ENCODE measurements around the gene GOPC.

Gene GOPC

GRCh38 chr6:117547688-117548621, 54.4 kb downstream of the GOPC start:
- TF ChIP-seq CTCF (IDR thresholded peaks at IDR 0.05; ENCODE audit: low read depth, low read length, poor library complexity, severe bottlenecking) (no peak), EZH2phosphoT487 (IDR thresholded peaks at IDR 0.05; ENCODE audit: borderline replicate concordance, low read length) (no peak)
- no peaks in the 10 kb centered on the region for H3K4me1 ChIP-seq (ENCODE audit: control insufficient read depth, low read length)
- H3K4me3 ChIP-seq (ENCODE audit: low read length): no peak overlapping the region
- H3F3A ChIP-seq (ENCODE audit: control insufficient read depth, insufficient read depth): no peaks in the 10 kb centered on the region
- no peaks in the 10 kb centered on the region for H4K20me1 ChIP-seq (ENCODE audit: control insufficient read depth, insufficient read depth, low read depth, low read length)
- H3K36me3 ChIP-seq (ENCODE audit: control insufficient read depth, low read length): no peaks in the 10 kb centered on the region
- no peak overlapping the region for H3K4me2 ChIP-seq (ENCODE audit: low read length)
- H3K27me3 ChIP-seq (ENCODE audit: control insufficient read depth, low read length): peaks cover 8% of the 10 kb centered on the region
- H3K9me3 ChIP-seq (ENCODE audit: control insufficient read depth, insufficient read depth, low read length): no peaks in the 10 kb centered on the region
- H3K27ac ChIP-seq (ENCODE audit: low read depth, low read length): no peak overlapping the region
- H3K9me2 ChIP-seq (replicated peaks; ENCODE audit: control insufficient read depth, low read length): no peaks in the 10 kb centered on the region
- H3K79me2 ChIP-seq (ENCODE audit: control insufficient read depth, low read length): no peaks in the 10 kb centered on the region

GRCh38 chr6:117546674-117547073, 55.6 kb downstream of the GOPC start:
- Histone ChIP-seq H3K4me1 (ENCODE audit: control insufficient read depth, low read length) (no peaks in the 10 kb centered on the region), H3K4me3 (ENCODE audit: low read length) (no peak overlapping the region), H3K4me2 (ENCODE audit: low read length) (no peak overlapping the region), H3K9me3 (ENCODE audit: control insufficient read depth, insufficient read depth, low read length) (no peaks in the 10 kb centered on the region), H3K79me2 (ENCODE audit: control insufficient read depth, low read length) (no peaks in the 10 kb centered on the region), H3K9me2 (replicated peaks; ENCODE audit: control insufficient read depth, low read length) (no peaks in the 10 kb centered on the region), H4K20me1 (ENCODE audit: control insufficient read depth, insufficient read depth, low read depth, low read length) (no peaks in the 10 kb centered on the region), H3K27ac (ENCODE audit: low read depth, low read length) (no peak overlapping the region), H3K27me3 (ENCODE audit: control insufficient read depth, low read length) (peaks cover 4% of the 10 kb centered on the region; the same call in 1 of the 2 replicates), H3K36me3 (ENCODE audit: control insufficient read depth, low read length) (no peaks in the 10 kb centered on the region), H3F3A (ENCODE audit: control insufficient read depth, insufficient read depth) (no peaks in the 10 kb centered on the region)
- TF ChIP-seq CTCF (IDR thresholded peaks at IDR 0.05; ENCODE audit: low read depth, low read length, poor library complexity, severe bottlenecking) (no peak), EZH2phosphoT487 (IDR thresholded peaks at IDR 0.05; ENCODE audit: borderline replicate concordance, low read length) (no peak)

GRCh38 chr6:117545161-117545595, 57.1 kb downstream of the GOPC start:
- Histone ChIP-seq H3K9me2 (replicated peaks; ENCODE audit: control insufficient read depth, low read length) (no peaks in the 10 kb centered on the region), H3K36me3 (ENCODE audit: control insufficient read depth, low read length) (no peaks in the 10 kb centered on the region), H3K27me3 (ENCODE audit: control insufficient read depth, low read length) (peaks cover 4% of the 10 kb centered on the region; the same call in 1 of the 2 replicates), H3K9me3 (ENCODE audit: control insufficient read depth, insufficient read depth, low read length) (no peaks in the 10 kb centered on the region), H3F3A (ENCODE audit: control insufficient read depth, insufficient read depth) (no peaks in the 10 kb centered on the region), H3K27ac (ENCODE audit: low read depth, low read length) (no peak overlapping the region), H3K4me3 (ENCODE audit: low read length) (no peak overlapping the region), H3K79me2 (ENCODE audit: control insufficient read depth, low read length) (no peaks in the 10 kb centered on the region), H3K4me1 (ENCODE audit: control insufficient read depth, low read length) (no peaks in the 10 kb centered on the region), H3K4me2 (ENCODE audit: low read length) (no peak overlapping the region), H4K20me1 (ENCODE audit: control insufficient read depth, insufficient read depth, low read depth, low read length) (no peaks in the 10 kb centered on the region)
- TF ChIP-seq EZH2phosphoT487 (IDR thresholded peaks at IDR 0.05; ENCODE audit: borderline replicate concordance, low read length) (no peak), CTCF (IDR thresholded peaks at IDR 0.05; ENCODE audit: low read depth, low read length, poor library complexity, severe bottlenecking) (no peak)
